ENCODE data around the gene TNNT2.

TNNT2 gene

DNA sequence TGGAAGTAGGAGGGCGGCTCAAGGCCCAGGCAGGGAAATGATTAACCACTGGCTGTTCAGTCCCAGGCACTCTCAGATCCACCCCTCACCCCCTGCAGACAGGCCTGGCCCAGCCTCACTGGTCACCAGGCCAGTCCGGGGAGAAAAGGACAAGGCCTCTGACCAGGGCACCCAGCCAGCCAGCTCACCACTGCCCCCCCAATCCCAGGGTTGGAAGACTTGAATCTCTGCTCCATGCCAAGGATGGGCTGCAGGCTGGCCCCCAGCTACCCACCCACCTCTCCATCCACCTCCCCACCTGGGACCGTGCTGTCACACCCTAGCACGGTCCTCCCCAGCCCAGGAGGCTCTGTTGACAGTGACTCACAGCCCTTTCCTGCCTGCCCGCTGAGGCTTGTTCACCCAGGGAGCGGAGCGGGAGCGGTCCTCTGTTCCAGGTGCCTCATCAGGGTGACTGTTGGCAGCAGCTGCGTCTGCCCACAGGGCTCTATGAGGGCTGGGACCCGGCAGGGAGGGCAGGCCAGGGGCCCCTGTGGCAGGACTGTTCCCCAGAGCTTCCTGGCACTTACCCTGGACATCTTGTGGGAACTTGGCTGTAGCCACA lies 19.5 kb upstream of the TNNT2 start:
- Histone ChIP-seq H3F3A (ENCODE audit: insufficient read depth, low read length) (no peaks in the 10 kb centered on the region), H3K79me2 (ENCODE audit: low read length) (no peaks in the 10 kb centered on the region), H3K4me2 (ENCODE audit: low read depth, low read length) (no peak overlapping the region), H3K36me3 (replicated peaks; ENCODE audit: insufficient read depth, low read length) (no peaks in the 10 kb centered on the region), H4K20me1 (ENCODE audit: insufficient read depth, low read length) (no peaks in the 10 kb centered on the region), H3K27ac (ENCODE audit: low read length) (no peak overlapping the region), H3K9me3 (replicated peaks; ENCODE audit: insufficient read depth, low read length) (no peaks in the 10 kb centered on the region), H2AFZ (ENCODE audit: low read length) (no peak overlapping the region), H3K9me2 (replicated peaks; ENCODE audit: insufficient read depth, low read length) (no peaks in the 10 kb centered on the region), H3K27me3 (replicated peaks; ENCODE audit: insufficient read depth, low read length) (peaks cover 82% of the 10 kb centered on the region), H3K4me3 (ENCODE audit: low read length) (no peak overlapping the region), H3K4me1 (ENCODE audit: low read length) (no peaks in the 10 kb centered on the region), H3K9ac (ENCODE audit: low read length) (no peak overlapping the region)
- TF ChIP-seq EZH2 (optimal IDR thresholded peaks at IDR 0.05; ENCODE audit: low read depth, low read length) (no peak), EZH2phosphoT487 (IDR thresholded peaks at IDR 0.05; ENCODE audit: low read length) (no peak)
- TF ChIP-seq, protein P1, sequence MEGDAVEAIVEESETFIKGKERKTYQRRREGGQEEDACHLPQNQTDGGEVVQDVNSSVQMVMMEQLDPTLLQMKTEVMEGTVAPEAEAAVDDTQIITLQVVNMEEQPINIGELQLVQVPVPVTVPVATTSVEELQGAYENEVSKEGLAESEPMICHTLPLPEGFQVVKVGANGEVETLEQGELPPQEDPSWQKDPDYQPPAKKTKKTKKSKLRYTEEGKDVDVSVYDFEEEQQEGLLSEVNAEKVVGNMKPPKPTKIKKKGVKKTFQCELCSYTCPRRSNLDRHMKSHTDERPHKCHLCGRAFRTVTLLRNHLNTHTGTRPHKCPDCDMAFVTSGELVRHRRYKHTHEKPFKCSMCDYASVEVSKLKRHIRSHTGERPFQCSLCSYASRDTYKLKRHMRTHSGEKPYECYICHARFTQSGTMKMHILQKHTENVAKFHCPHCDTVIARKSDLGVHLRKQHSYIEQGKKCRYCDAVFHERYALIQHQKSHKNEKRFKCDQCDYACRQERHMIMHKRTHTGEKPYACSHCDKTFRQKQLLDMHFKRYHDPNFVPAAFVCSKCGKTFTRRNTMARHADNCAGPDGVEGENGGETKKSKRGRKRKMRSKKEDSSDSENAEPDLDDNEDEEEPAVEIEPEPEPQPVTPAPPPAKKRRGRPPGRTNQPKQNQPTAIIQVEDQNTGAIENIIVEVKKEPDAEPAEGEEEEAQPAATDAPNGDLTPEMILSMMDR (IDR thresholded peaks at IDR 0.05; ENCODE audit: low read length): no peak
- no peak for DNase-seq

- Histone ChIP-seq H3K79me2 (ENCODE audit: low read length) (no peaks in the 10 kb centered on the region), H3K9me3 (replicated peaks; ENCODE audit: insufficient read depth, low read length) (no peaks in the 10 kb centered on the region), H3K9me2 (replicated peaks; ENCODE audit: insufficient read depth, low read length) (no peaks in the 10 kb centered on the region), H3K27me3 (replicated peaks; ENCODE audit: insufficient read depth, low read length) (peaks cover 80% of the 10 kb centered on the region), H3K9ac (ENCODE audit: low read length) (no peak overlapping the region), H3K4me2 (ENCODE audit: low read depth, low read length) (no peak overlapping the region), H3K36me3 (replicated peaks; ENCODE audit: insufficient read depth, low read length) (no peaks in the 10 kb centered on the region), H4K20me1 (ENCODE audit: insufficient read depth, low read length) (no peaks in the 10 kb centered on the region), H3K27ac (ENCODE audit: low read length) (no peak overlapping the region), H3K4me3 (ENCODE audit: low read length) (no peak overlapping the region), H3K4me1 (ENCODE audit: low read length) (no peaks in the 10 kb centered on the region), H2AFZ (ENCODE audit: low read length) (no peak overlapping the region), H3F3A (ENCODE audit: insufficient read depth, low read length) (no peaks in the 10 kb centered on the region)
- TF ChIP-seq EZH2 (optimal IDR thresholded peaks at IDR 0.05; ENCODE audit: low read depth, low read length) (no peak), EZH2phosphoT487 (IDR thresholded peaks at IDR 0.05; ENCODE audit: low read length) (no peak)
- TF ChIP-seq, protein P1 (IDR thresholded peaks at IDR 0.05; ENCODE audit: low read length): no peak
- DNase-seq: no peak
Observed at GRCh38 chr1:201395936-201396335, 18.5 kb upstream of the TNNT2 start.

DNA sequence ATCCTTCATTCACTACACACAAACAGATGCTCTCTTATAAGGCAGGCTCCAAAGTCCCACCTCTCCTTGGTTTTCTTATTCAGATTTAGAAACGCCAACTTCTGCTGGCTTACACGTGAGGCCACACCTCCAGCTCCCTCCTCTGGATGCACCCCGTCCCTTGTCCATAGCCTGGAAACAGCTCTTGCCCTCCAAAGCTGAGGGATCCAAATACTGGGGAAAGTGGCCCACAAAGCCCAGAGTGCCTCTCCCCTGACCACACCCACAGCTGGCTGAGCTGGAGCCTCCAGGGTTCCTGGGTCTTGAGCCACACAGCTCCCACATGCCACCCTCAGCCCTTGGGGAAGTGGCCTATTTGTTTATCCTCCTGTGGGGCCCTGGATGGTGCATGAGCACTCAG lies 17.1 kb upstream of the TNNT2 start:
- Histone ChIP-seq H3F3A (ENCODE audit: insufficient read depth, low read length) (no peaks in the 10 kb centered on the region), H3K4me3 (ENCODE audit: low read length) (no peak overlapping the region), H3K27ac (ENCODE audit: low read length) (no peak overlapping the region), H3K27me3 (replicated peaks; ENCODE audit: insufficient read depth, low read length) (peaks cover 67% of the 10 kb centered on the region), H4K20me1 (ENCODE audit: insufficient read depth, low read length) (no peaks in the 10 kb centered on the region), H3K79me2 (ENCODE audit: low read length) (no peaks in the 10 kb centered on the region), H3K9me3 (replicated peaks; ENCODE audit: insufficient read depth, low read length) (no peaks in the 10 kb centered on the region), H2AFZ (ENCODE audit: low read length) (no peak overlapping the region), H3K9me2 (replicated peaks; ENCODE audit: insufficient read depth, low read length) (no peaks in the 10 kb centered on the region), H3K36me3 (replicated peaks; ENCODE audit: insufficient read depth, low read length) (no peaks in the 10 kb centered on the region), H3K9ac (ENCODE audit: low read length) (no peak overlapping the region), H3K4me2 (ENCODE audit: low read depth, low read length) (no peak overlapping the region), H3K4me1 (ENCODE audit: low read length) (no peaks in the 10 kb centered on the region)
- TF ChIP-seq, protein P1 (IDR thresholded peaks at IDR 0.05; ENCODE audit: low read length): no peak
- TF ChIP-seq EZH2 (optimal IDR thresholded peaks at IDR 0.05; ENCODE audit: low read depth, low read length) (no peak), EZH2phosphoT487 (IDR thresholded peaks at IDR 0.05; ENCODE audit: low read length) (no peak)
- no peak for DNase-seq
